NCI-H146 treated with DMSO at 0.1 percent for 48 hours (cell line): Measurements from ENCODE around the gene RCOR1.
"Not testable (repeated sequence)": the region's sequence is repeated elsewhere in the genome, so short reads cannot be mapped to it uniquely, and the experiment has no call there.

Experiments used
- DNase-seq: peaks from one replicate; lab custom pipeline; 2025; ENCODE audit not compliant: unreplicated experiment; lab: John Stamatoyannopoulos, UW

The RCOR1 gene

GRCh38 chr14:102570334-102570995 is 22.0 kb upstream of the RCOR1 start:
- no peak for DNase-seq

- DNase-seq: no peak
Measured at GRCh38 chr14:102571043-102571442, 21.4 kb upstream of the RCOR1 start.

DNA sequence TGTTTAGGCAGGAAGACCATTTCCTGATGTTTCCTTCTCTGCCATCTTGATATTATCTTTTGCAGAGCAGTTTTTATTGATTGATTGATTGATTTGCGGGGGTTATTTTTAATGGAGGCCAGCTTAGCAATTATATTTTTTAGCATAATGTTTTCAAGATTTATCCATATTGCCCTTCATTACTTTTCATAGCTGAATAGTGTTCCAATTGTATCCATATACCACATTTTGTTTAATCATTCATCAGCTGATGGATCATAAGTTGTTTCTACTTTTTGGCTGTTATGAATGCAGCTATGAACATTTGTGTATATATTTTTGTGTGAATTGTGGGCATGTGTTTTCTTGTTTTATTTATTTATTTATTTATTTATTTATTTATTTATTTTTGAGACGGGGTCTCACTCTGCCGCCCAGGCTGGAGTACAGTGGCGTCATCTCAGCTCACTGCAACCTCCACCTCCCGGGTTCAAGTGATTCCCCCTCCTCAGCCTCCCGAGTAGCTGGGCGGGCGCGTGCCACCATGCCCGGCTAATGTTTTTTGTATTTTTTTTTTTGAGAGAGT is 20.9 kb upstream of the RCOR1 start:
- DNase-seq: no peak

DNA sequence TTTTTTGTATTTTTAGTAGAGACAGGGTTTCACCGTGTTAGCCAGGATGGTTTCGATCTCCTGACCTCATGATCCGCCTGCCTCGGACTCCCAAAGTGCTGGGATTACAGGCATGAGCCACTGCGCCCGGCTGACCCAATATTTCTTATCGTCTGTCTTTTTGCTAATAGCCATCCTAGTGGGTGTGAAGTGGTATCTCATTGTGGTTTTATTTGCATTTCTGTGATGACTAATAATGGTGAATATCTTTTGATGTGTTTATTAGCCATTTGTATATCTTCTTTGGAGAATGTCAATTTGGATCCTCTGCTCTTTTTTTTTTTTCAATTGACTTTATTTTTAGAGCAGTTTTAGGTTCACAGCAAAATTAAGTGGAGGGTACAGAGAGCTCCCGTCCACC is 19.3 kb upstream of the RCOR1 start:
- DNase-seq: not testable (repeated sequence)

DNA sequence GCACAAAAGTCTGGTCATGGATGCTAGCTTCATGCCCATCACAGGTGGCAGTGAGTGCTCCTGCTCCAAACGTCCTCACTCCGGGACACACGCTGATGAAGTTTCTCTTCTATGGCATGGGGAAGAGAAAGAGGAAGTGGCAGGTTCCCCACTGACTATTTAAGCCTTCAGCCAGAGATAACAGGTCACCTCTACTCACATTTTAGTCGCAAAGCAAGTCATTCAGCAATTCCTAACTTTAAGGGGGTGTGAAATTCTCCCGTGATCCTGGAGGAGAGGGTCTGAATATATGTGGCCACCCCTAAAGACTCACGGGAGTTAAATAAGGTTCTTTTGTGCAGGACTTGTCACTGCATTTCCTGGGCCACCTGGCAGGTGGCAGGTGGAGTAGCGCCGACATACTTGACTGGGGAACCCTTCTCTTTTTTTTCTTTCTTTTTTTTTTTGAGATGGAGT is 18.8 kb upstream of the RCOR1 start:
- DNase-seq: no peak

- DNase-seq: no peak
Measured at GRCh38 chr14:102574281-102575159, 17.9 kb upstream of the RCOR1 start.

- no peak for DNase-seq
Measured at GRCh38 chr14:102575160-102575845, 17.1 kb upstream of the RCOR1 start.

DNA sequence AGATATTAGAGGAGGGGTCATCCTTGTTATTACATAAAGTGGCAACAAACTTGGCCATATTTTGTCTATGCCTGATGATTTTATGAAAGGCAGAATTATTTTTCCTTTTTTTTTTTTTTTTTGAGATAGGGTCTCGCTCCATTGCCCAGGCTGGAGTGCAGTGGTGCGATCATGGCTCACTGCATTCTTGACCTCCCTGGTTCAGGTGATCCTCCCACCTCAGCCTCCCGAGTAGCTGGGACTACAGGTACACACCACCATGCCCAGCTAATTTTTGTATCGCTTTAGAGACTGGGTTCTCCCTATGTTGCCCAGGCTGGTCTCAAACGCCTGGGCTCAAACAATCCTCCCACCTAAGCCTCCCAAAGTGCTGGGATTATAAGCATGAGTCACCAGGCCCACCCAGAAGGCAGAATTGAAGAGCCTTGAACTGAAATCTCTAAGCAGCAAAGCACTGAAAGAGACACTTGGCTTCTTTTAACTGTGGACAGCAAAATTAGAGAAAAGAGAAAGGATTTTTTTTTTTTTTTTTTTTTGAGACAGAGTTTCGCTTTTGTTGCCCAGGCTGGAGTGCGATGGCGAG is 16.5 kb upstream of the RCOR1 start:
- DNase-seq: not testable (repeated sequence)

DNA sequence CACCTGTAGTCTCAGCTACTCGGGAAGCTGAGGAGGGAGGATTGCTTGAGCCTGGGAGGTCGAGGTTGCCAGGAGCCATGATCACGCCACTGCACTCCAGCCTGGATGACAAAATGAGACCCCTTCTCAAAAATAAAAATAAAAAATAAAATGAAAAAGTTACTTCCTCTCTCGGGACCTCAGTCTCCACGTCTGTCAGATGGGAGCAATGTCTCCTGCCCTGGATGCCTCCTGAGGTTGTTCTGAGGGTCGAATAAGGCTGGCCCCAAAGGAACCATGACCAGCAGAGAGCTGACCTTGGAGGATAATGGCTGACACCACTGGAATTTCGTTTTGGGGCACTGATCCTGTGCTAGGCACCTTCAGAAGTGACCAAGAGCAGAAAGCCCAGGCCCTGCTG is 13.6 kb upstream of the RCOR1 start:
- DNase-seq: no peak

DNA sequence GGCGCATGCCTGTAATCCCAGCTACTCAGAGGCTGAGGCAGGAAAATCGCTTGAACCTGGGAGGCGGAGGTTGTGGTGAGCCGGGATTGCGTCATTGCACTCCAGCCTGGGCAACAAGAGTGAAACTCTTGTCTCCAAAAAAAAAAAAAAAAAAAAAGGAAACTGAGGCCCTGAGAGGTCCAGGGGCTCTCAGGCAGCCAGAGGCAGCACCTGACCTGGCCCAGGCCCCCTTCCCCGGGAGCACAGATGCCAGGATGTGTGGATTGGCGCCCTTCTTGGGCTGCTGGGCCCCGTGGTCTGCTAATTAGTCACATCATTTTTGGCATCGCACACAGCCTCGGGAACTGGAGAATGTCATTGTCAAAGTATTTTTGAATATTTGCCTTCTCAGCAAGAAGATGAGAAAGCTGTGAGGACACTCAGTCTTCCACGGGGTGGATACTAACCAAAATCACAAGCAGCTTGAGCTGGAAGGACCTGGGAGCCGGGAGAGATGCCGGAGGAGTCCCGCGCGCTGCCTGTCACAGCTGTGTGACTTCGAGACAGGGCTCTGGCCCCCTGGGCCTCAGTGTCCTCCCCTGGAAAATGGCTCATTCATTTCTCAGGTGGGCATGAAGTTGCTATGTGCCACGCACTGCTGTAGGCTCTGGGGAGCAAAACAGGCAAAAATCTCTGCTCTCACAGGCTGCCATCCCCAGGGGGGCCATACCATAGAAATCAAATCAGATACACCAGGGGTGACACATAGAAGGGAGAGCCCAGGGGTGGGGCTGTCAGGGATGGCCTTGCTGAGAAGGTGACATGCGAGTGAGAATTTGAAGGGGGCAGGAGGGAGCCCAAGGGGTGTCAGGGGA is 12.5 kb upstream of the RCOR1 start:
- no peak for DNase-seq

- DNase-seq: no peak
Measured at GRCh38 chr14:102580550-102581110, 11.8 kb upstream of the RCOR1 start.

DNA sequence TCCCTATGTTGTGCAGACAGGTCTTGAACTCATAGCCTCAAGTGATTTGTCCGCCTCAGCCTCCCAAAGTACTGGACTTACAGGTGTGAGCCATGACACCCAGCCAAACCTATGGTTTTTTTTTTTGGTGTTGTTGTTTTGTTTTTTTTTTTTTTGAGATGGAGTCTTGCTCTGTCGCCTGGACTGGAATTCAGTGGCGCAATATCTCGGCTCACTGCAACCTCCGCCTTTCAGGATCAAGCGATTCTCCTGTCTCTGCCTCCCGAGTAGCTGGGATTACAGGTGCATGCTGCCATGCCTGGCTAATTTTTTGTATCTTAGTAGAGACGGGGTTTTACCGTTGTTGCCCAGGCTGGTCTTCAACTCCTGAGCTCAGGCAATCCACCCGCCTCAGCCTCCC is 11.3 kb upstream of the RCOR1 start:
- DNase-seq: no peak

DNA sequence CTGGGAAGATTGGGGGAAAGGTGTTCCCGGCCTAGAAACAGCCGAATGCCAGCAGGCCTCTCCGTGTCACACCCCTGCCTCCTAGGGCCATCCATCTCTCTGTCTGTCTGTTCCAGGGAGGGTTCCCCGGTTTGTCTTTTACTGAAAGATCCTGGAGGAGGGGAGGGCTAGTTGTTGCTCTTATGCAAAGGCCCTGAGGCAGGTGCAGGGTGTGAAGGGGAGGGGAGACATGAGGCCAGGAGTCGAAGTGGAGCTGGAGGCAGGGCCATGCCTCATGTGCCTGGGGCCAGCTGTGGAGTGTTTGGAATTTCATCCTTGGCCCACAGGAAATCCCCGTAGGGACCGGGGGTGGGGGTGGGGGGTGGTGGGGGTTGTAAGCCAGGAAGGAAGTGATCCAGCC is 8.7 kb upstream of the RCOR1 start:
- DNase-seq: no peak

GRCh38 chr14:102584871-102585869 is 7.3 kb upstream of the RCOR1 start:
- no peak for DNase-seq

- no peak for DNase-seq
Measured at GRCh38 chr14:102586420-102587104, 5.9 kb upstream of the RCOR1 start.

- no peak for DNase-seq
Measured at GRCh38 chr14:102588821-102589220, 3.6 kb upstream of the RCOR1 start.

DNA sequence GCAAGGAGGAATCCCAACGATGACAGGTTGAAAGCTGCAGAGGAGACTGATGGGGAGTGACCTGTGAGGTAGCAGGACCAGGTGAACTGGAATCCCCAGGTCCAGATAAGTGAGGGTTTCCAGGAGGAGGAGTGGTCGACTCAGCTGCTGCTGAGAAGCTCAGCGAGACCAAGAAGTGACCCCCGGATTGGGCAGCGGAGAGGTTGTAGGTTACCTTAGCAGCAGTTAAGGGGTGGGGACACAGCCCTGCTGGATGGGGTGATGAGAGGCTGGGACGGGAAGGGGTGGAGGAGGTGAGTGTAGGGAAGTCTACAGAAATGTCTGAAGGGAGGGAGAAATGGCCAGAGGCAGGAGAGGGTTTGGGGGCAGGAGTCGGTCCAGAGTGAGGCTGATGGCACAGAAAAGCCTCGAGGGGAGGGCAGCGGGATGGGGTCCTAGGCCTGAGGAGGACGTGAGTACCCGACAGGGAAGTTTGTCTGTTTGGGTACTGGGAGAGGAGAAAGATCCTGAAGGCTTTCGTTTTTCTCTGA is 2.6 kb upstream of the RCOR1 start:
- no peak for DNase-seq

- DNase-seq: no peak
Measured at GRCh38 chr14:102590667-102591099, 1.8 kb upstream of the RCOR1 start.
